ENCODE results near the gene CDKN1C.

CDKN1C gene

DNA sequence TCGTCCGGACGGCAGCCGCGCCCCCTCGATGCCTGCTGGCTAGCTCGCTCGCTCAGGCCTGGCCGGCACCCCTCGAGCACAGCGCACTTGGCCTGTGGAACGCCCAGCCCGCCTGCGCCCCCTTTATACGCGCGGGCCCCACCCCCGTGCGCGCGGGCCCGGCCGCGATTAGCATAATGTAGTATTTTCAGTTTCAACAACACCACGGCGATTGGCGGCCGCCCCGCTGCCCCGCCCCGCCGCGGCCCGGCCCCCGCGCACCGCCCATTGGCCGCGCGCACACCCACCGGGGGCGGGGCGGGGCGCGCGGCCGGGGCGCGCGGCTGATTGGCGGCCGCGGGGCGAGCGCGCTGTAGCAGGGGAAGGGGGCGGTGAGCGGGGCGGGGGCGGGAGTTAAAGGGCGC is at the start of gene CDKN1C:
TSS of gene CDKN1C (minus strand) at position 98 of the 404 bp plus-strand sequence. CDS start 319 bp downstream, outside the sequence.
- DNase-seq = peak; percentile 59

DNA sequence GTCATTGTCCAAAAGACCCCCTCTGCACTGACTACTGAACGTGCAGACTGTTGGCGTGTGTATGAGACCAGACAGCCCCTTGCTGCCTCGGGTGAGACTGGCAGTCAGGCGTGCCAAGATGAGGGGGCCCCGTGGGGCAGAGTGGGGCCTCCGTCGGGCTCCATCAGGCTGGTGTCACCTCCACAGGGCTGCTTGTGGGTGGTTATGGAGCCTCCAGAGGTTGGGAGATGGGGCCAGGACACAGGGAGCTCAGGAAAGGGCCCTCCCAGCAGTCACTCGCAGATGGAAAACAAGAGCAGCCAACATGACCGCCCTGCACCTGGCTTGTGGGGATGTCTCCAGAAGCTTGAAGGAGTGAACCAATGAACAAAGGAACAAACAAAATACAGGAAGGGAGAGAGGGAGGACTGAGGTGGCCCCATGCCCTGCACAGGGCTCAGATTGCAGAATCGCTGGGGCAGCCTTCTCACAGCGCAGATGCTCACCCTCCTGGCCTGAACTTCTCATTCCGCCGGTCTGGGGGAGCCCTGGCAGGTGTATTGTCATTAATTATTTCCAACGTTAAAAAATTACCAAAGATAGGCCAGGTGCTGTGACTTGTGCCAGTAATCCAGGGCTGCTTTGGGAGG is 49.1 kb upstream of the CDKN1C start:
- no peak for DNase-seq

DNA sequence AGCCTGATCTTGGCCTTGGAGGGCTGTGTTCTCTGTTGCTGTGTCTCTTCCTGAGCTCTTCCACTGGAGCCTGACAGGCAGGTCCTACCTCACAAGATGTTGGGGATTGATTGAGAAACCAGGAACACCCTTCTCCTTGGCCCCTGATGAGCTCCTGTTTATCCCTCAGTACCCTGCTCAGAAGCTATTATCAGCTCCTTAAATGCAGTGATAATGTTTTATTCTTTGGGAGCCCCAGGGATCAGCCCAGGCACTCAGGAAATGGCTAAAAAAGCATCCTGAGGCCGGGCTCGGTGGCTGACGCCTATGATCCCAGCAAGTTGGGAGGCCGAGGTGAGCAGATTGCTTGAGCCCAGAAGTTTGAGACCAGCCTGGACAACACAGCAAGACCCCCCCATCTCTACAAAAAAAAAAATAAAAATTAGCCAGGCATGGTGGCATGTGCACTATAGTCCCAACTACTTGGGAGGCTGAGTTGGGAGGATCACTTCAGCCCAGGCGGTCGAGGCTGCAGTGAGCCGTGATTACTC is 48.5 kb upstream of the CDKN1C start:
- DNase-seq = no peak

DNA sequence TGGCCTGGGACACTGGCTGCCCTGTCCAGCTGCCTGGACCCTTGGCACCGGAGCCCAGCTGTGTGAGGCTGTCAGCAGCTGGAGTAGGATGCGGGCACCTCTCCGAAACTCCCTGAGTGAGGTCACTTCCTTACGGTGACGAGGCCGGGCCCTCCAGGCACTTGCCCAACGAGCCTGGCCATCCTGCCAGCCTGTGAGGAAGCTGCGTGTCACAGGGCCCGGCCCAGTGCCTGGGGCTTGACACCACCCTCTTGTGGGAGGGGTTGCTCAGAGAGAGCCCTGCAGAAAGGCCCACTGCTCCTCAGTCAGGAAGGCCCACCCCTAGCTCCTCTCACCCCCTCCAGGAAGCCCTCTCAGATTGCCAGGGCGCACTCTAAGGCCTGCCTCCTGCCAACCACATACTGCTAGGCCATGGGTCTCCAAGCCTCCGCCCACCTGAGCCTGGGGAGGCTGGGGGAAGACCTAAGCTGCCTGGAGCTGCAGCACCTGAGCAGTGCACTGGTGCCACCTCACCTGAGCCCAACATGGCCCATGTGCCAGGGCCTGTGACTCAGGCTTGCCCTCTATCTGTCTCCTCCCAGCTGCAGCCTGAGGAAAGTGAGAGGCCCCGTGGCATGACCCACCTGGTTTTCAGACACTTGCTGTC is 47.9 kb upstream of the CDKN1C start:
- peak; percentile 52 for DNase-seq

DNA sequence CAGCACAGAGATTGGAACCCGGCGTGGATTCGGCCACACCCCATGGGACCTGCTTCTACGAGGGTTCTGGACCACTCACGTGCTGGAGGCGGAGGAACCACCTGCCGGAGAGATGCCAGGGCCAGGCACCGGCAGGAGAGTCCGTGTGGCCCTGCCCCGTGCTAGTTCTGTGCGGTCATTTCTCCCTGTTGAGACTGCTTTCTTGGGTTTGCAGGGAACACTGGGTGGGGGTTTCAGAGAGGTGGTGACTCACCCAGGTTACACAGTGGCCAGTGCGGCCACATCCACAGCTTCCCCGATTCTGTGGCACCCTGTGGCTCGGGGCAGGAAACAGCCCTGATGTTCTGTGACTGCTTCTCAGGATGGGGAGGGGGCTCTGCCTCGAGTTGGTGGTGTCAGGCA is 47.3 kb upstream of the CDKN1C start:
- DNase-seq = no peak

DNA sequence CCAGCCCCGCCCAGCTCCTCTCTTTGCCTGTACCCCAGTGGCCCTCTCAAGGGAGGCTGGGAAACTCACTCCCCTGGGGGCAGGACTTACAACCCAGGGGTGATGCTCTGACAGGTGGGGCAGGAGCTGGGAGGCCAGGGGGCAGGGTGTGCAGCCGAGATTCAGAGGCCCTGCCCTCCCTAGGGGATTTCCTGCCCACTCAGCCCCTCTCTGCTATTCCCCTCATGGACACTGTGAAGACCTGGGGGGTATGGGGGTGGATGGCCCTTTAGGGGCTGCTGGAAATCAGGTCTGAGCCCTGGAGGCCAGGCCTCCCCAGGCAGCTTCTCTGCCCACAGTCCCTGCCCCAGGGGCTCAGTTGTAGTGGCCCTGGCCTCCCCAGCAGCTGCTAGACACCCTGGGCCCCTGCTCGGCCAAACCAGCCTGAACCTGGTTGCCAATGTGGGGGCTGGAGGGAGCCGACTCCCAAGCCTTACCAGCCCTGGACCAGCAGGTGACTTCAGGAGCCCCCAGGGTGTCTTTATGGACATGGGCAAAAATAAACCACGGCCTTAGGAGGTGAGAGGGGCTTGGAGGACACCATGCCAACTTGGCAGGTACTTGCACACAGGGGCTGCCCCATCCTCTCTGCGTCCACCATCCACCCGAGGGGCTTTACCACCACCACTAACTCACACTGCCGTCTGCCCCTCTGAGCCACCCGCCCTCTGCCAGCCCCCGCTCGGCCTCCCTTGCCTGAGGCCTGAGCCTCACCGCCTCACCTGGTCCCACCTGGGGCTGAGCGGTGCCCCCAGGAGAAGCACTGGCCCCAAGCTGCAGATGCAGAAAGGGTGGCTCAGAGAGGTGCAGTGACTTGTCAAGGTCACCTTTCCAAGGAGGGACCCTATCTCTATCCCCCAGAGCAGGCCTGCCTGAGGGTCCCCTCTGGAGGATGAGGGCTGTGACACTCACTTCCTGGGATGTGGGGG is 46.5 kb upstream of the CDKN1C start:
- DNase-seq = no peak

DNA sequence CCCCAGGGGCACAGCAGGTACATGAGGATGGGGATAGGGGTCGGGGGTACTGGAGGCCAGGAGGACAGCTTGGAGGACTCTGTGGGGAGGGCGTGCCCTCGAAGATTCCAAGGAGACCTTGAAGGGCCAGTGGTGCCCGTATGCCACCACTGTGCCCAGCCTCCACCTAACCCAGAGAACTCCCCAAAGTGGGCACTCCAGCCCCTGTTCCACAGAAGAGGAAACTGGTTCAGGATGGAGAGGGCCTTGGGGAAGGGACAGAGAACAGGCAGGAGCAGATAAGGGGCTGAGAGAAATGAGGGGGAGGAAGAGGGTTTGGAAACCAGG is 45.8 kb upstream of the CDKN1C start:
- no peak for DNase-seq

DNA sequence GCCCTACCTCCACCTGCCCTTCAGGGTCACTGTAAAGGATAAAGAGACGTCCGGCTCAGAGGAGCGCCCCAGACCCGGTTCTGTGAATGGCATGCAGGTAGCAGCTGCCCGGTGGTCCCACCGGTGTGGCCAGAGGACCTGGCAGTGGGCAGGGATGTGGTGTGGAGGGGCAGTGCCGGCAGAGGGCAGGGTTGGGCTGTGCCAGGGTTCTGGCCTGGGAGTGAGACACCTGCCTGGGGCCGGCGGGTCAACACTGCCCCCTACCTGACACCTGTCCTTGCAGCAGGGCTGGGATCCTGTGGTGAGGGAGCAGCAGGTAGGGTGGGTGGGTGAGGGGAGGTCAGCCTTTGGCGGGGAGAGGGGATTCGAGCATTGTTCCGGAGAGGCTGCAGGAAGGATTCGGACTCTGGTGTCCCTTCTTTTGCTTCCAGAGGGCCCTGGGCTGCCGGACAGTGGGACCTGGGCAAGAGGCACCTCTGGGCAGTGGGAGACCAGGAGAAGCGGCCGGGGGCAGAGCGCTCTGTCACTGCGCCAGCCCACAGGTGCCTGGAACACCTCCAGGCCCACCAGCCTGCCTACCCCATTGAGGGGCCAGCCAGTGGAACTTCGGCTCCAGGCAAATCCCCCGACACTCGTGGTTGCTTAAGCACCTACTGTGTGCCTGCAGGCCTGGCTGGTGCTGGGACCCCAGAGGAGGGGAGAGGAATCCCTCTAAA is 45.3 kb upstream of the CDKN1C start:
- no peak for DNase-seq

DNA sequence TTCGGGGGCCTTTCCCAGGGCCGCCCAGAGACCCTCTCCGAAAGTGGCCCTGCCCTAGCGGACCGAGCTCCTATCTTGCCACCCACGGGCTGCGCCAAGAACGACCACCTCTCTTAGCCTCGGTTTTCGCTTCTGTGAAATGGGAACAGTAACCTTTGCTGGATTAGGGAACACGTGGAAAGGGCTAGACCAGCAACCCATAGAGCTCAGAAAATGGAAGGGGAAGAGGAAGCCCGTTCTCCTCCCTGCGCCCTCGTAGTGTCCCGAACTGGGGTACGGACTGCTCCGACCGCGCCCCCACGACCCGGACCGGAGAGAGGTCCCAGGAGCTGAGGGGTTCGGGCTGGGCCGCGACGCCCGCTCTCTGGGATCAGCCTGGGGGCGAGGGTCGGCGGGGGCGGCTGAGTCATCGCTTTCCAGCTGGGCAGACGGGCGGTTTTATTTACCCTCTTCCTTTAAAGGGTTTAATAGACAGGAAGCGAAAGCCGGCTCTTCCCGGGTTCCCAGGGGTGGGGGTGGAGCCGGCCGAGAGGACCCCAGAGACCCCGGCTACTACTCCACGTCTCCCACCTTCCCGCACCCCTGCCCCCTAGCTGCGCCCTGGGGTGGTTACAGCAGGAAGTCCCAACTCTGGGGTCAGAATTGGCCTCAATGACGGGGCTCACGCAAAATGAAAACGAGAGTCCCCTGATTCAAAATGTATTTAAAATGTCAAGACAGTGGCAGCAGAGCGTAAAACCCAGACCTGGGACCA is 44.6 kb upstream of the CDKN1C start:
- peak; percentile 24 for DNase-seq

DNA sequence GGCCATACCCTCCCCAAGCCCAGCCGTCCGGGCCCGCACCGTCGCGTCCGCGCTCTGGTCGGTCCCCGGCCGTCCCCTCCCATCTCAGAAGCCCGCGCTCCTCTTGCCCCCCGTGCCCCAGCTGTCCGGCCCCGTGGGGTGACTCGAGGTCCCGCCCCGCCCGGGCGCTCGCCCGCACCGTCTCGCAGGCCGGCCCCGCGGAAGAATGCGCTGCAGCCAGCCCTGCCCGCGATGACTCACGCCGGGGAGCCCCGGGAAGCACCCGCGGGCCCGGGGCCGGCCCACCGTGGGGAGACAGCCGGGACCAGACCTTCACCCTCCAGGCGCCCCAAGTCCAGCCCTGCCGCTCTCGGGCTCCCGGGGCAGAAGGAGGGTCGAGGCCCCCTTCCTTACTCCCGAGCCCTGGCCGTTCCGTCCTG is 44.0 kb upstream of the CDKN1C start:
- DNase-seq = peak; percentile 22

DNA sequence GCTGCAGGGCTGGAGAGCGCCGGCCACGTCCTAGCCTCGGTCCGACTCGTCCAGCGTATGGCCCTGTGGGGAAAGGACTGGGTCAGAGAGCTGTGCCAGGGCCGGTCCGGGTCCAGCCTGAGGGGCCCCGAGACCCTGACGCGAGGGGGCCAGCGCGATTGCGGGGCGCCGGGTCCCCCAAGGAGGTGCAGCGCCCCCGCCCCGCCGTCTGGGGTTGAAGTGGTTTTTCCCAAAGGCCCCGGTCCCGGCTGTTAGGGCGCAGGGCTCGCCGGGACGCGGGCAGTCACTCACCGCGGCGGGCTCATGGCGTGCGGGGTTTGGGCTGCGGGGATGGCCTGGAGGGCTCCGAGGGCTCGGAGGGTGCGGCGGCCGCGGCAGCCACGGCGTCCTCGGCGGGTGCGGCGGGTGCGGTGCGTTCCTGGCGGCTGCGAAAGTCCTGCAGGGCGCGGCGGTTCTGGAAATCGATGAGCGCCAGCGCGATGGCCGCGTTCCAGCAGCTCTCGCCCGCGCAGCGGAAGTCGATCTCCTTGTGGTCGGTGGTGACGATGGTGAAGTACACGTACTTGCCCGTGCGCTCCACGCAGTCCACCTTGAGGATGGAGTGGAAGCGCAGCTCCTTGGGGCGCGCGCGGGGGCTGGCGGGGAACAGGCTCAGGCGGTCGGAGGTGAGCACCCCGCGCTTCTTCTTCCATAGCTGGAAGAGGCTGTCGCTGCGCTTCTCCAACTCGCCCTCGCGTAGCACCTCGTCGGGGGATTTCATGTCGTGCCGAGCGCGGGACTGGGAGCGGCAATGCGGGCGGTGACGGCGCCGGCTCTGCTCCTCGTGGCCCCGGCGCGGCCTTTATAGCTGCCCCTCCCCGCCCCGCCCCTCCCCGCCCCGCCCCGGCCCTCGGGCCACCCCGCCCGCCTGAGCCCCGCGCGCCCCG is 43.3 kb upstream of the CDKN1C start, which contains the start of gene PHLDA2:
TSS of gene PHLDA2 (minus strand) at position 816 of the 926 bp plus-strand sequence. CDS start at position 760, 56 bp downstream.
- DNase-seq = peak; percentile 32

DNA sequence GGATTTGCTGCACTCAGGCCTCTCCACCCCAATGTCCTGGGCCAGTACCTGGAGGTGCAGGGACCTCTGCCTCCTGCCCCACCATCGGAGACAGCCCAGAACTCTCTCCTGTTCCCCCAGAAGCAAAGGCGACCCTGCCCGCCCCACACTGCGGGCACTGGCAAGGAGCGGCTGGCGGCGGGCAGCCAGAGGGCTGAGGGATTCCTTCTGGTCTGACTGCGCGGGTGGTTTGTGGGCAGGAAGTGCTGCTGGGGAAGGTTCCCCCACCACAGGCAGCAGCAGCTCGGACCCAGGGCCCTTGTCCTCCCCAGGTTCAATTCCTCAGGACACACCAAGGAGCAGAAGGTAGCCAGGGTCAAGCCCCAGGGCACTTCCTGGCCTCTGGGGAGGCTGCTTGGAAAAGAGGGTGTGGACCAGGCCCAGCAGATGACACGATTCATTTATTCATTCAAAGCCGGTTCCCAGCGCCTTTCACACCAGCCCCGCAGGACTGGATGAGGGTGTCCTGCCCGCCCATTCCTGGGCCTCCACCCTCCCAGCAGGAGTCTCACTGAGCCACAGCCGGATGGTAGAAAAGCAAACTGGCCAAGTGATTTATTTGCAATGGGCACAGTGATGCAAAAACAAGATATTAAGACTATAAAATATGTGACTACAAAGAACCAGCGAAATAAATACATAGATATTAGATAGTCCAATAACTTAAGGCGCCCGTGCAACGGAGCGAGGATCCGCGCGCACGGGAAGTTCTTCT is 42.5 kb upstream of the CDKN1C start:
- no peak for DNase-seq

DNA sequence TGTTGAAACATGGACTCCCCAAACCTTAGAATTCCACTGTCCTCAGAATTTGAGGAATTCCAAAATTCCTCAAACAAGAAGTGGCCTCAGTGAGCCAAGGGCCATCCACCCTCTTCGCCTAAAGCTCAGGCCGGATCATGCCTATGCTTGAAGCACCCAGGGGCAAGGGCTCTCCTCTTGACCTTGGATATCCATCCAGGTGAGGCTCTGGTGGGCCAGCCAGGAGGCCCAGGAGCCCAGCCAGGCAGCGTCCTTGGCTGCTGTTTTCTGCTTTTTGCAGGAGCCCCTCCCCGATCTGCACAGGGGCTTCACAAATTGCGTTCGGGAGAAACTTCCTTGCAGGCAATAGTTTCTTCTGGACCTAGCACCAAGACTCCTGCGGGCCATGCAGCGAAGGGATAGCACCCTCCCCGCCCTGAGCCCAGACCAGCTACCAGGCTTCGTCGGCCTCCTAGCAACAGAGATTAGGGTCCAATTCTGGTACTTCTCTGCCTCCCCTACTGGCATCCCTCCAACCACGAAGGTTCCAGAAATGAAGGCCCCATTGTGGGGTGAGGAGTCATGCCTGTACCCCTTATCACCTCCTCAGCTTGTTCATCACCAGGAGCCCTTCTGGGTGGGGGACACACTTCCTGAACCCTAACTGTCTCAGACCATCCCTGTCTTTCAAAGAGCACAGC is 41.7 kb upstream of the CDKN1C start:
- DNase-seq = no peak

DNA sequence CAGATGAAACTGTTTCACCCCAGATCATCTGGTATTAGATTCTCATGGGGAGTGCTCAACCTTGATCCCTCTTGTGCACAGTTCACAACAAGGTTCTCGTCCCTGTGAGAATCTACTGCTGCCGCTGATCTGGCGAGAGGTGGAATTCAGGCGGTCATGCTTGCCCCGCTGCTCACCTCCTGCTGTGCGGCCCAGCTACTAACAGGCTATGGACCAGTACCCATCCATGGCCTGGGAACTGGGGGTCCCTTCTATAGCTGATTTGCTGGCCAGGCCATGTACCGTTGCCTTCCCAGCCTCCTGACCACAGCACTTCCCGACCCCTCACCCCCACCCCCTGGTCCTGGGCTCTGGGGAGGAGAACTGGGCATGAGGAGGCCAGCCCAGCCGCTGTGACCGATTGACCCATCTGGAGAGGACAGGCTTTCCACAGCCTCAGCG is 41.1 kb upstream of the CDKN1C start:
- no peak for DNase-seq

DNA sequence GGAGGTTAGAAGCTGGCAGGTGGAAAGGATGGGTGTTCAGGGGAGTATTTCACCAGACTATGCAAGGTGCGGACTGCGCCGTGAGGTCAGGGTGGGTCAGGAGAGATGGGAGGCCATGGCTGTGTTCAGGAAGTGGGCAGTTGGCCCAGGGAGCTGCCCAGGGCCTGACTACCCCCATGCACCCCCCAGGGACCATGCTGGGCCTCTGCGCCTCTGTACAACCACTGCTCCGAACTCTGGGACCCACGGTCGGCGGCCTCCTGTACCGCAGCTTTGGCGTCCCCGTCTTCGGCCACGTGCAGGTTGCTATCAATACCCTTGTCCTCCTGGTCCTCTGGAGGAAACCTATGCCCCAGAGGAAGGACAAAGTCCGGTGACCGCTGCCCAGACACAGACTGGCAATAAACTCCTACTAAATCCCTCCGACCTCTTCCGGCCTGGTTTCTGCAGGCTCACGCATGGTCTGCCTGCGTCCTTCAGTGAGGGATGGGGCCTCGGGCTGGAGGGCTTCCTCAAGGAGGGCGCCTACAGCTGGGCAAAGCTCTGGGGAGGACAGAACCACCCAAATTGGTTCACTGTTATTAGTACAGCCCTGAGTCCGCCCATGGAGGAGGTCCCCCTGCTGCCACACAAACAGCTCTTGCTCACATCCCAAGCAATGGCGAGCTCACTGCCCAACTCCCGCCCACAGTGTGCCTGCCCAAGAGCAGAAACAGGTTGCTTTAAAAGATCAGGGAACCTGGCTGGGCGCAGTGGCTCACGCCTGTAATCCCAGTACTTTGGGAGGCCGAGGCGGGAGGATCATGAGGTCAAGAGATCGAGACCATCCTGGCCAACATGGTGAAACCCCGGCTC is 39.5 kb upstream of the CDKN1C start:
- DNase-seq = no peak

DNA sequence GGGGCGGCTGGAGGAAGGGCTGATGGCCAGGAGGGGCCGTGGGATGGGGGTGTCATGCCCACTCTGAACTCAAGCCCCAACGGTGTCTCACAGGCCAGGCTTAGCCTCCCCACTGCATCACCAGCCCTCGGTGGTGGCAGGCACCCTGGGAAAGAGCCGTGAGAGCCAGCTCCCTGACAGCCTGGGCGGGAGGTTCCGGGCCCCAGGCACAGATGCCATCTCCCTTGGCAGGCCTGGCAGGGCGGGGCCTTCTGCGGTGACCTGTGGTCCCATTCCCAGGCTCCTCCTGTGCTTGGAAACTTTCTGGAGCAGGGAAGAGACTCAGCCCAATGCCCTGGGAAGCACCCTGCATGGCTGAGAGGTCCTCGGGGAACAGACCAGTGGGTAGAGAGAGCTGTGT is 38.8 kb upstream of the CDKN1C start:
- no peak for DNase-seq

DNA sequence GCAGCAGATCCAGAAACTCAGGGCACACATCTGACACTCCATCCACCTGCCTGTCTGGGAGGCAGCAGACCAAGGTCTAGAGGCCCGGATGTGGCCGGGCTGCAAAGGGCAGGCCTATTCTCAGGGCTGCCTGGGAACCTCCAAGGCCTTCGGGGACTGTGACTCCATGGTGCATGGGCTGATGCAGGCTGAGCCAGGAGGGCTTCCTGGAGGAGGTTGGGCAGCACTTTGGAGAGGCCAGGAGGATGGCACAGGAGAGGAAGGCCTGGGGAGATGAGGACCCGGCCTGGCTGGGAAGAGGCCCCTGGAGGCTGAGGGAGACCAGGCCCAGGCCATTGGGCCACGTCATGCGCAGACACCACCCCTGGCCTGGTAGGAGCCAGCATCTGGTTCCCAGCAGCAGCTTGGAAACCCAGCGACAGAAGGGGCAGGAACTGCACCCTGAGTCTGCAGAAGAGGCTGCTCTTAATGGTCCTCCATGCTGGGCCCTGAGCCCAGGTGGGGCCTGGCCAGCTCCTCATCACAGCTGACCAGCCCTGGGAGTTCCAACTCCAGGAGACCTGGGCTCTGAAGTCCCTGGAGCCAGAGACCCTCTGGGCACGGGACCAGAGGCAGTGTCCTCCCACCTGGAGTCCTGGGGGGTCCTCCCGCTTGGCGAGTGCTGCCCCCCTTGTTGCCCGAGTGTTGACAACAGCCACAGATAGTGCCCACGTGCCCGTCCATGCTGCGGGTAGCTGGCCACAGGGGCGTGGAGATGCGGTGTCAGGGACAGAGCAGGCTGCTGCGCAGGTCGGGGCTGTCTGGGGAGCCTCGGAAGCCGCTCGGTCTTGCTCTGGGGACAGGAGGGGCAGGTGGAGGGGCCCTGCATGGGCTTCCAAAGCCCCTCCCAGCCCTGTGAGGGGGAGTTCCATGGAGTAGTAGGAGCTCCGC is 38.1 kb upstream of the CDKN1C start:
- DNase-seq = no peak
